ENCODE results near the gene MIPOL1.

GRCh38 chr14:37553935-37554550 lies 356.3 kb downstream of the MIPOL1 start:
- no peak for TF ChIP-seq EP300 (IDR thresholded peaks at IDR 0.05)
- no peak for TF ChIP-seq CTCF (IDR thresholded peaks at IDR 0.05)
- TF ChIP-seq POLR2A (IDR thresholded peaks at IDR 0.05), result no peak

Measured in ovary (tissue), 3 donors.